ENCODE results near the gene CXCR5.

The CXCR5 gene

DNA sequence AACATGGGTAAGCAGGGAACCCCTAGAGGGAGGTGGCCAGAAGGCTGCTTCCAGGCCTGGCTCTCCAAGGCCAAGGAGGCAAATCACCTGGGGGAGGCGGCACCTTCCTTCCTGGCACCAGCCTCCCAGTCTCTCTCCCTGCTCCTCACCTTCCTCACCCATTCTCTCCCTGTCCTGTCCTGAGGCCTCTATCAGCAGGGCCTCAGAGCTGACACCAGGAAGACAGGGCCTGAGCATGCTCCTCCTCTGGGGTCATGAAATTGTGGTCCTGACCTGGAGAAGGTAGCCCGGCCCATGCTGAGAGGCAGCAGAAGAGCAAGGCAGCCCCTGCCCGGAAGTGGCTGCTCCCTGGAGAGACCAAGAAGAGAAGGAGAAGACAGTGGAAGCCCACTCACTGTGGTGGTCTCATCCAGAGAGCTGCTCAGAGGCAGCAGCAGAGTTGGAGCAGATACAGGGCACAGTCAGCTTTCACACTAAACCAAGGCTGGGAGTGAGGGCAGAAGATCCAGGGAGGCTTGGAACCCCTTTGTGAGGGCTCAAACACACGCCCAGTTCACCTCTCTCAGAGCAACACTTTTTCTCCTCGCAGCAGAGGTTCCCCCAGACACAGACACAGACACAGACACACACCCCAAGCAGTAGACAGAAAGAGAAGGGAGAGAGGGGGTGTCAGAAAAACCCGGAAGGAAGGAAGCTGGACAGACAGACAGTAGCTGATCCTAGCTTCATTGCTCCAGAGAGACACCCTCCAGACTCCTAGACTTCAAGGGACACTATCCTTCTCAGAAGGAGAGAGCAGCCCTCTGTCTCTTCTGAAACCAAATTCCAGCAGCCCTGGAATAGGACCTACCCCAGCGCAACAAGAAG, 40.3 kb downstream of the CXCR5 start:
- H3K4me3 ChIP-seq (ENCODE audit: low read depth, low read length), result peak overlapping the region; percentile 92
- peaks cover 70% of the 10 kb centered on the region for H3K4me1 ChIP-seq (ENCODE audit: control insufficient read depth, insufficient read depth, low read length)
- no peak overlapping the region for H3K27ac ChIP-seq (ENCODE audit: low read depth, low read length)
- H3K36me3 ChIP-seq (ENCODE audit: control insufficient read depth, insufficient read depth, low read length), result no peaks in the 10 kb centered on the region
- no peaks in the 10 kb centered on the region for H3K9me3 ChIP-seq (ENCODE audit: control insufficient read depth, insufficient read depth, low read depth, low read length)
- H3K9ac ChIP-seq (ENCODE audit: low read length), result peak overlapping the region; percentile 81
- H3K27me3 ChIP-seq (ENCODE audit: control insufficient read depth, insufficient read depth, low read length), result peaks cover 8% of the 10 kb centered on the region; the same call in 1 of the 2 replicates

DNA sequence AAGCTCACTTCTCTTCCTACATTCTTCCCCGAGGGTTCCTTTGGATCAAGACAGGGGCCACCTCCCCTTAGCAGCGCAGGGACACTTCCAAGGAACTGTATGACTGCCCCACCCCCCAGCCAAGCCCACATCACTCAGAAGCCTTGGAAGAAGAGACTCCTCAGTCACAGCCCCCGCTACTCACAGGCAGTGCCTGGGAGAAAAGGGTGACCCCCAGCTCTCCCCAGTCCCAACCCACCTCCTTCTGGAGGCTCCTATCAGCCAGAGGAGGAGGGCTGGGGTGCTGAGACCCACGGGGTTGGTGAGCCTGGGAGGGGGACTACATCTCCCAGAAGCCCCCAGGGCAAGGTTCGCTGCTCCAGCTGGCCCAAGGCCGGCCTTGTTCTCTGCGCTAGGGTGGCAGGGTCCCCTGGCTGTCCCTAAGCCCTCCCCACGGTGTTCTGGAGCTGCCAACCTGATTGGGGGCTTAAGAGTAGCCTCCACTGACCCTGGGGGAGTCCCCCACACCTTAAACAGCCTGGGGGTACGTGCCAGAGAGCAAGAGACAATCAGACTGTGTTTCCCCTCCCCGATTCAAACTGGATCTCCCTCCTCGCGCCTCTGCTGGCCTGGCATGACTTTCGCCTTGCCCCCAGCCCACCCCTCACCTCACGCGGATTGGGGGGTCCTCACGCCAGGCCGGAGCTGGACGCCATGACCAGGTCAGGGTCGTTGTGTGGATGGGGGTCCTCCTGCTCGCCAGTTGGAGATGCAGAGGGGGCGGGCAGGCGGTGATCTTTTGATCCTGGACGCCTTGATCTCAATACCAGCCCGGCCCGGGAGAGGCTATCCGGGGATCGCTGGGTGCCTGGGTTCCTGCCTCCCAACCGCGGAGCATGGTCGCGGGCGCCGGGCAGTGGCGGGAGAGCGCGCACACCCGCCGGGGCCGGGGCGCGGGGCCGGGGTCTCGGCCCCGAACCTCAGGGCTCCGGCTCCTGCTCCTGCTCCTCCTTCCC, 41.2 kb downstream of the CXCR5 start:
- H3K36me3 ChIP-seq (ENCODE audit: control insufficient read depth, insufficient read depth, low read length), result no peaks in the 10 kb centered on the region
- H3K27ac ChIP-seq (ENCODE audit: low read depth, low read length), result no peak overlapping the region
- H3K4me1 ChIP-seq (ENCODE audit: control insufficient read depth, insufficient read depth, low read length), result peaks cover 61% of the 10 kb centered on the region
- peaks cover 8% of the 10 kb centered on the region; the same call in 1 of the 2 replicates for H3K27me3 ChIP-seq (ENCODE audit: control insufficient read depth, insufficient read depth, low read length)
- peak overlapping the region; percentile 81 for H3K9ac ChIP-seq (ENCODE audit: low read length)
- H3K9me3 ChIP-seq (ENCODE audit: control insufficient read depth, insufficient read depth, low read depth, low read length), result no peaks in the 10 kb centered on the region
- H3K4me3 ChIP-seq (ENCODE audit: low read depth, low read length), result peak overlapping the region; percentile 92

DNA sequence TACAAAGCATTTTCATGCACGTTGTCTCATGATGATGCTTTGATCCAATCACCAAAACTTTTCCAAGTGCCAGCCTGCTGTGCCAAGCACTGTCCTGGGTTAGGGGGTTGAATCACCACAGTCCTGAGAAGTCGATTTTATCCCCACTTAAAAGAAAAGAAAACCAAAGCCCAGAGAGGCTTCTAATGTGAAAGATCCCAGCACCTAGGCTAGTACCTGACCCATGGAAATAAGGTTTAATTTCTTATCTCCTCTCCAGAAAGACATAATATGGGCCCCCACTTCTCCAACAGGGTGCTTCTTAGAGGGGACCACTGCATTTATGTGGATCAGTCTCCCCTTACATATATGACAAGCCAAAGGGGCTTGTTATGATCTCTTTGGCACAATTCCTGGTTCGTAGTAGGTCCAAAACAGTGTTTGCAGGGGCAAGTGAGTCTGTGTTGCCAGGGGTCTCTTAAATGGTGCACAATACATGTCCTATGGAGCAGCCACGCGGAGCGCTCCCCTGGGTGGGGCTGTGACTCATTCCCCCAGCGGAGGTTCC, 43.9 kb downstream of the CXCR5 start:
- H3K27ac ChIP-seq (ENCODE audit: low read depth, low read length), result no peak overlapping the region
- no peaks in the 10 kb centered on the region for H3K36me3 ChIP-seq (ENCODE audit: control insufficient read depth, insufficient read depth, low read length)
- peaks cover 20% of the 10 kb centered on the region for H3K27me3 ChIP-seq (ENCODE audit: control insufficient read depth, insufficient read depth, low read length)
- H3K9me3 ChIP-seq (ENCODE audit: control insufficient read depth, insufficient read depth, low read depth, low read length), result no peaks in the 10 kb centered on the region
- H3K4me3 ChIP-seq (ENCODE audit: low read depth, low read length), result peak overlapping the region; percentile 89
- H3K4me1 ChIP-seq (ENCODE audit: control insufficient read depth, insufficient read depth, low read length), result peaks cover 42% of the 10 kb centered on the region
- no peak overlapping the region for H3K9ac ChIP-seq (ENCODE audit: low read length)

DNA sequence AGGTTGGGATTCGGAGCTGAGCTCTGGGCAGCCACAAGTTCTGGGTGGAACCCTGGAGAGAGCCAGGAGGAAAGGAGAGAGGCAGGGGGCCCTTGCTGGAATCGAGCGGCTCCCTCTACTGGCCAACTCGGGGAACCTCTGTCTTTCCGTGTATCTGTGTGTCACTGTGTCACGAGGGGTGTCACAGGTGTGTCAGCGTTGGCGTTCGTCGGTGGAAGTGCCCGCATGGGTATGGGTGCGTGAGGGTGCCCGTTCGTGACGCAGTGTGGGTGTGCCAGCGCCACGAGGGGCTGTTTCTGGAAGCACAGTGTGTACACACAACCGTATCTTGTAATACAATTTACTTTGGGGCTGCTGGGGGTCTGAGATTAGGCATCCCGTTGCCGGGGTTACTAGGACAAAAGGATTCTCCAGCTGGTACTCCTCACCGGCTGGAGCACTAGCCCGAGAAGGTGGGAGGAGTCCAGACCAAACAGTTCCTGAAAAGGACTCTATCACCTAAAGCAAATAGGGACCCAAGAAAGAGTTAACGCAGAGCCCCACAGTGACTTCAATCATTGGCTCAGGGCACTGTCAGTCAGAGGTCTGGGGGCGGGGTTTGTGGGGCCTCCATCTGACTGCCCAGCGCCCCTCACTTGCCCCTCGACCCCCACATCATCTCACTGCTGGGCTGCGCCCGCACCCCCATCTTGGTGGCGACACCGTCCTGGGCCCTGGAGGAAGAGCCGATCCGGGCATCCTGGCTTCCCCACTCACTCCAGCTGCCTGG, 44.6 kb downstream of the CXCR5 start:
- peak overlapping the region; percentile 49 for H3K9ac ChIP-seq (ENCODE audit: low read length)

DNA sequence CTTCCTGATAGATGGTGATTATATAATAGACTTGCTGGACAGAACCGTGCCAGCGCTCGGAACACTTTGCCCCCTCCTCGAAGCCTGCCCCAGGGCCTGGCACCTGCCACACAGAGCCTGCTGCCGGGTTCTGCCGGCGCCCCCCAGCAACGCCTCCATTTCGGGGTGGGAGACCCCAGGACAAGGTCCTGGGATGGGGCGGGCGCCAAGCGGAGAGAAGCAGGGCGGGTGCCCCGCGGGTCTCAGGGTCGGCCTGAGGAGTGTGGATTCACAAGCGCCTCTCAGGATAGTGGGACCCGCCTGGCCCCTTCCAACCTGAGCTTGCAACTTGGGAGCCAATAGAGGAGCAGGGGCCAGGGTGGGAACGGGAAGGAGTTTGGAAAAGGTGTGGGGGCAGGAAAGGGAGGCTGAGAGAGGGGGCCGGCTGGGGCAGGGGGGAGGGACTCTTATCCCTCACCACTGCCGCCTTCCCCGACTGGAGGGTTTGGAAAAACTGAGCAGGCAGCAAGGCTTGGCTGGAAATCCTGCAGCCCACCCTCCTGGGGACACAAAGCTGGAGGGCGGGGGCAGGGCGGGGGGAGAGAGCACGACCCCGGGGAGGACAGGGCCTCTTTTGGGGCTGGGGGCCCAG, 45.3 kb downstream of the CXCR5 start:
- peaks cover 29% of the 10 kb centered on the region for H3K4me1 ChIP-seq (ENCODE audit: control insufficient read depth, insufficient read depth, low read length)
- H3K9ac ChIP-seq (ENCODE audit: low read length), result peak overlapping the region; percentile 34
- H3K27ac ChIP-seq (ENCODE audit: low read depth, low read length), result no peak overlapping the region; the same call in 1 of the 2 replicates
- H3K9me3 ChIP-seq (ENCODE audit: control insufficient read depth, insufficient read depth, low read depth, low read length), result no peaks in the 10 kb centered on the region
- no peaks in the 10 kb centered on the region for H3K36me3 ChIP-seq (ENCODE audit: control insufficient read depth, insufficient read depth, low read length)
- H3K27me3 ChIP-seq (ENCODE audit: control insufficient read depth, insufficient read depth, low read length), result peaks cover 20% of the 10 kb centered on the region
- H3K4me3 ChIP-seq (ENCODE audit: low read depth, low read length), result peak overlapping the region; percentile 89

More for the DNA sequence above, 44.6 kb downstream of the CXCR5 start:
- H3K36me3 ChIP-seq (ENCODE audit: control insufficient read depth, insufficient read depth, low read length), result no peaks in the 10 kb centered on the region
- no peak overlapping the region; the same call in 1 of the 2 replicates for H3K27ac ChIP-seq (ENCODE audit: low read depth, low read length)
- H3K4me3 ChIP-seq (ENCODE audit: low read depth, low read length), result peak overlapping the region; percentile 89
- peaks cover 36% of the 10 kb centered on the region for H3K4me1 ChIP-seq (ENCODE audit: control insufficient read depth, insufficient read depth, low read length)
- H3K9me3 ChIP-seq (ENCODE audit: control insufficient read depth, insufficient read depth, low read depth, low read length), result no peaks in the 10 kb centered on the region
- H3K27me3 ChIP-seq (ENCODE audit: control insufficient read depth, insufficient read depth, low read length), result peaks cover 20% of the 10 kb centered on the region

DNA sequence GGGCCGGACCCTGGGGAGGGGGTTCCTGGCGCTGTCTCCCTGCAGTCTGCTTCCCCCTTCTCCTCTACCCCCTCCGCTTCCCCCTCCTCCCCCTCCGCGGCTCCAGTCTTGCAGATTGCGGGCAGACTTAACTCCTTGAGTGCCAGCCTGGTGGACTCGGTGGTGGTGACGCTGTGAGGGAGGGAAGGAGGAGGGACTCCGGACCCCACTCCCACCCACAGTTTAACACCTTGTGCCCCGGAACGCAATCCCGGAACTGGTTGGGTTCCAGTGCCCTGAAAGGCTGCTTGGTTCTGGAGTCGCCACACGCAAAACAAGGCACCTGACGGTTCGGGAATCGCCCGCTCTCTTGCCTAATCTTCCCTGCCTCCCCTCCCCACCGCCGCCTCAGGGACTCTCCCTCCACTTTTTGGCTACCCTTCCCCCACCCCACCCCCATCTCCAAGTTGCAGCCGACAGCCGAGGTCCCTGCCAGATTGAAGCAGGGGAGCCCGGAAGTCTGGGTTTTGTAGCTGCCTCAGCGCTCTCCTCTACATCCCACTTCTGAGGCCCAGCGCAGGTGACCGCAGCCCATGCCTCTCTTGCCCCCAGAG, 45.9 kb downstream of the CXCR5 start:
- Histone ChIP-seq H3K9ac (ENCODE audit: low read length) (peak overlapping the region; percentile 60), H3K27me3 (ENCODE audit: control insufficient read depth, insufficient read depth, low read length) (peaks cover 20% of the 10 kb centered on the region), H3K9me3 (ENCODE audit: control insufficient read depth, insufficient read depth, low read depth, low read length) (no peaks in the 10 kb centered on the region), H3K4me1 (ENCODE audit: control insufficient read depth, insufficient read depth, low read length) (peaks cover 22% of the 10 kb centered on the region), H3K27ac (ENCODE audit: low read depth, low read length) (peak overlapping the region; percentile 22; the same call in 1 of the 2 replicates), H3K36me3 (ENCODE audit: control insufficient read depth, insufficient read depth, low read length) (no peaks in the 10 kb centered on the region), H3K4me3 (ENCODE audit: low read depth, low read length) (peak overlapping the region; percentile 89)

DNA sequence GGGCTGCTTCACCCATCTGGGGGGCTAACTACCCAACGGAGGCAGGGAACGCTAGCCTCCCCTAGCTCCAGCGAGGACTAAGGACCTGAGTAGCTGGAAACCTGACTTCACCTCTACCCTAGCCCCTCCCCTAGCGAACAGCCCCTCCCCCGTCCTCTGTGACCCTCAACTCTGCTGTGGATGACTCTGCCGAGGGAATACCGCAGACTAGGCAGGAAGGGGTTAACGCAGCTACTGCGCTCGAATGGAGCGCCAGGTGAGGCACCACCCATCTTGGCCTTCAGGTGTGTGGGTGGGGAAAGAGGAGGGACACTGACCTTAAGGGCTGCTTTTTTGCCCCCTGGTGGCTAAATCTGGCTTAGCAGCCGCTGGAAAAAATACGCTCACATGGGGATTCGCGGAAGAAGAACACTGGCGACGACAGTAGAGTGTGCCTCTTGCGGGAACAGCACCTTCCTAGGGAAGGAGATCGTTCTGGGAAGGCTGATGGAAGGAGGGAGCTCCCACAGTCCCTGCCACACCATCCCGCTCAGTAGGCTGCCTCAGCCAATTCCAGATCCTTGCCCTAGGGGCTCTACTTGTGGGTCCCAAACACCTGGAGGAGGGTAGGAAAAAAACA, 46.5 kb downstream of the CXCR5 start:
- Histone ChIP-seq H3K9ac (ENCODE audit: low read length) (peak overlapping the region; percentile 60), H3K4me3 (ENCODE audit: low read depth, low read length) (peak overlapping the region; percentile 89), H3K27ac (ENCODE audit: low read depth, low read length) (peak overlapping the region; percentile 22; the same call in 1 of the 2 replicates), H3K9me3 (ENCODE audit: control insufficient read depth, insufficient read depth, low read depth, low read length) (no peaks in the 10 kb centered on the region), H3K36me3 (ENCODE audit: control insufficient read depth, insufficient read depth, low read length) (no peaks in the 10 kb centered on the region), H3K27me3 (ENCODE audit: control insufficient read depth, insufficient read depth, low read length) (peaks cover 20% of the 10 kb centered on the region), H3K4me1 (ENCODE audit: control insufficient read depth, insufficient read depth, low read length) (peaks cover 22% of the 10 kb centered on the region)

DNA sequence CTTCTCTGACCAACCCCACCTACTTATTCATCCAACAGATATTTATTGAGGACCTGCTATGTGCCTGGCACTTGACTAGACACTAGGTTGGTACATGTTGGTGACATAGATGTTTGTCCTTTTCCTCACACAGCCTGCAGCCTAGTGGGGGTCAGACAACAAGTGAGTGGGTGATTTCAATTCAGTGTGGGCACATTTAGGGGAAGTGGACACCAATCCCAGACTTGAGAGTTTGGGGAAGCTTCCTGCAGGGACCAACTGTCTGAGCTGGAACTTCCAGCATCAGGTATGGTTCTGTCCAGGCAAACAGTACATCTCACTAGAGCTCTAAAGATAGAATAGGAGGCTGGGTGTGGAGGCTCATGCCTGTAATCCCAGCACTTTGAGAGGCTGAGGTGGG, 47.9 kb downstream of the CXCR5 start:
- Histone ChIP-seq H3K27me3 (ENCODE audit: control insufficient read depth, insufficient read depth, low read length) (peaks cover 20% of the 10 kb centered on the region), H3K4me3 (ENCODE audit: low read depth, low read length) (no peak overlapping the region), H3K9ac (ENCODE audit: low read length) (no peak overlapping the region), H3K9me3 (ENCODE audit: control insufficient read depth, insufficient read depth, low read depth, low read length) (no peaks in the 10 kb centered on the region), H3K36me3 (ENCODE audit: control insufficient read depth, insufficient read depth, low read length) (no peaks in the 10 kb centered on the region), H3K4me1 (ENCODE audit: control insufficient read depth, insufficient read depth, low read length) (peaks cover 17% of the 10 kb centered on the region), H3K27ac (ENCODE audit: low read depth, low read length) (no peak overlapping the region)

DNA sequence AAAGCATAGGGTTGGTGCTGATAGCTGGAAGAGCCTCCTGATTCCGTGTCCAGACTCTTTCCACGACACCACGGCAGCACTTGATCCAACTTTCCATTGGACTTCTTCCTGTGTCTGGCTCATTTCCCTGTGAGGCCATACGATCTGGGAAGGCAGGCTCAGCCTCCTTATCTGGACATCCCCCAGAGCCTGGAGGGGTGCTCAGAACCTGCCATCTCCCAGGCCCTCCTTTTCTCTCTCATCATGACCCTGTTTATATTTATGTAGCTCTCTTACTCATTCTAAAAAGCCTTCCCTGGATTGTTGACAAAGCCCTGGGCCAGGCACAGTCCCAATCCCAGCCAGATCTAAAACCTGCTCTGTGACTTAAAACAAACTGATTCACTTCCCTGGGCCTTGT, 49.8 kb downstream of the CXCR5 start:
- no peak overlapping the region for H3K9ac ChIP-seq (ENCODE audit: low read length)
- H3K27me3 ChIP-seq (ENCODE audit: control insufficient read depth, insufficient read depth, low read length), result peaks cover 12% of the 10 kb centered on the region
- H3K4me3 ChIP-seq (ENCODE audit: low read depth, low read length), result no peak overlapping the region
- peaks cover 8% of the 10 kb centered on the region for H3K4me1 ChIP-seq (ENCODE audit: control insufficient read depth, insufficient read depth, low read length)
- no peaks in the 10 kb centered on the region for H3K36me3 ChIP-seq (ENCODE audit: control insufficient read depth, insufficient read depth, low read length)
- H3K9me3 ChIP-seq (ENCODE audit: control insufficient read depth, insufficient read depth, low read depth, low read length), result no peaks in the 10 kb centered on the region
- no peak overlapping the region for H3K27ac ChIP-seq (ENCODE audit: low read depth, low read length)
